NCI-H2171 treated with DMSO at 0.1 percent for 48 hours (cell line): ENCODE data around the gene CEP78.

Source experiments
- DNase-seq: peaks from one replicate; lab custom pipeline; 2025; lab: John Stamatoyannopoulos, UW

Gene CEP78

GRCh38 chr9:78309066-78309465, 73.2 kb downstream of the CEP78 start:
- no peak for DNase-seq

DNA sequence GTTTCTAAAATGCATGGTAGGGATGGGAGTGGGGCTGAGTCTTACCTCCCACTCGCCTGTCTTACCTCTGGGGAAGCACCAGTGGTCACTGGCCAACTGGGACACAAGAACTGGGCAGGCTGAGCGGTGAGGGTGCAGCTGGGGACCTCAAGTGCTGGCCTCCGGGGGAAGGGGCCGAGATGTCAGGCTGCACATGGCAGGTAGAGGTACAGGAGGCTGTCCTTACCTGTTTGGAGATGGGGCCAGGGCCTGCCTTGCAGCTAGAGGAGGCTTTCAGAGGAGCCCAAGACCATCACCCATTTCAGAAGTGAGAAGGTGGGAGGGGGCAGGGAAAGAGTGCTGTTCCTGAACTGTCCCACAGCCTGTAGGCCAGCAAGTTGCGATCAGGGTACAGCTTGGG, 75.2 kb downstream of the CEP78 start:
- no peak for DNase-seq

GRCh38 chr9:78311886-78312524, 76.1 kb downstream of the CEP78 start:
- DNase-seq, result no peak

DNA sequence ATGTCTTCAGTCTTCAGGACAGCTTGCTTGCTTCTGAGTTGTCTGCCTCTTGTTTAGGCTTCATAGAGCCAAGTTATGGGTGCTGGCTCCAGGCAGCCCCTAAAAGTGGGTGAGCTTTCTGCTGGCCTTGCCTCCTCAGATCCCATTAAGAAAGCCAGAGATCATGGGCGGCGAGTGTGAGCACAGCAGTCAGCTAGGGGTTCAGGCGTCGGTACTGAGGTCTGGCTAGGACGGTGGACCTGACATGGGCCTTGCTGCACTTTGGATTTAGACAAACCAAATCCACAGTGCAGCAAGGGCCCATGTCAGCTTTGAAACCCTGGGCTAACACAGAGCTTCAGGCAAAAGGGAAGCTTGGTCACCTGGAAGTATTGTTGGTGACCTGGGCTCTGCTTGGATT, 78.7 kb downstream of the CEP78 start:
- no peak for DNase-seq

DNA sequence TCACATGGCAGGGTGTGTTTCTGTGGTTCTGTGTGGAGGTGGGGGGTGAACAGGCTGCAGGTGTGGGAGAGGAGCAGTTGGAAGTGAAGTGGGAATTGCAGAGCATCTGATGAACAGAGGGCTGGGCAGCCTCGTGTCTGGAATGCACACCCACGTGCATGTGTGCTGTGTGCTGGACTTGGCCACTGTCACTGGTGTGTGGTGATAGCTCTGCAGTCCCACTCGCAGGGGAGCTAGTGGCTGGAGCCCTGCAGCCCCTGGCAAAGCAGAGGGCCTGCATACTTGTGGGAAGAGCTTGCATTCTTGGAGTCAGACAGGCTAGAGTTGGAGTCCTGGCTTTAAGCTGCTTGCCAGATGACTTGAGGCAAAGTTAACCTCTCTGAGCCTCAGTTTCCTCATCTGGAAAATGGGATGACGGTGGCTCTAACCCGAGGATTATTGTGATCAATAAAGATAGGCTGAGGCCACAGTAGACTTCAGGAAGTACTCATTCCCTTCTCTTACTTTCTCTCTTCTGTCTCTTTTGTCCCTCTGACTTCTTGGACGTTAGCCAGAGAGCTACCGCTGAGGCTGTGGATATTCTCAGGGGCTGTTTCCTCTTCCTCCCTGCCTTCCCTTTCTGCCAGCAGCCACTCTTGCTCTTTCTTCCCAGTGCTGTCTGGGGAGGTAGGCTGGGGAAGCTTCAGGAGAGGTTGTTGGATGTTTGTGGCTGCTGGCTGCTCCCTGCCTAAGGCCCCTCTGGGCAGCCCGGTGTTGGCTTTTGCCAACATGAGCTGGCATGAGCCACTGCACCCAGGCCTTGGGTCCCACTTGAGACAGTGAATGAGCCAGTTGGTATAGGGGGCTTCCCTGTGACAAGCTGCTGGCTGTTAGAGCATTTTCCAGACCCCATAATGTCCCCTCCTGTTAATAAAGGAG, 79.3 kb downstream of the CEP78 start:
- no peak for DNase-seq

GRCh38 chr9:78316166-78316892, 80.5 kb downstream of the CEP78 start:
- peak; percentile 76 for DNase-seq

DNA sequence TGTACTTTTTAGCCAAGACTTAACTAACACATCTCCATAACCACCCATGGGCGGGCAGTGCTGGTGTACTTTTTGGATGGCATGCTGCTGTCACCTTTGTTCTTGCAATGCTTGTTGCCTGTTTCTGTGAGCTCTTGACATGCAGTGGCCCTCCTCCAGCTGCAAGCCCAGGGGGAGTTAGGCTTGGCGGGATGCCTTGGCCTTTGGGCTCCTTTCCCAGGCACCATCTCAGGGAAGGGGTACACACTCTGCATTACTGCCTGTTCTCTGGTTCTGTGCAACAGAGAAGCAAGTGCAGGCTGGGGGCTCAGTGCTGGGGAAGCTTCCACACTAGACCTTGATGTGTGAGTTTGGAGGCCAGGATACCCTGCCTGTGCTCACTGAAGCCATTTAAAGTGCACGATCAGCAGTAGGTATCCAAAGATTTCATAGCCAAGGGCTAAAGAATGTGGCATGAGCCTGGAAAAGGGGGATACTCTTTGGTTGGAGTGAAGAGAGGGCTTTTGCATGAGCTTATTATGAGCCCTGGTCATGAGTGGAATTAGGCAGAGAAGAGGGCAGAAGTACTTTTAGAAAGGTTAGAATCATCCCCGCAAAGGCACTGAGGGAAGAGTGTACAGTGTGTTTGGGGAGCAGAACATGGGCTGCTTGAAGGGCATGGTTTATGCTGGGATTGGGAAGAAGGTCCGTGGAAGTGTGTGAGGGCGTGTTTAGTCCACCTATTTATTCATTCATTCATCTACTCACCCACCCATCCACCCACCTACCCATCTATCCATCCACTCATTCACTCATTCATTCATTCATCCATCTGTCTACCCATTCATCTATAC, 83.5 kb downstream of the CEP78 start:
- DNase-seq, result no peak

- DNase-seq, result no peak
Observed at GRCh38 chr9:78320030-78320693, 84.3 kb downstream of the CEP78 start.

DNA sequence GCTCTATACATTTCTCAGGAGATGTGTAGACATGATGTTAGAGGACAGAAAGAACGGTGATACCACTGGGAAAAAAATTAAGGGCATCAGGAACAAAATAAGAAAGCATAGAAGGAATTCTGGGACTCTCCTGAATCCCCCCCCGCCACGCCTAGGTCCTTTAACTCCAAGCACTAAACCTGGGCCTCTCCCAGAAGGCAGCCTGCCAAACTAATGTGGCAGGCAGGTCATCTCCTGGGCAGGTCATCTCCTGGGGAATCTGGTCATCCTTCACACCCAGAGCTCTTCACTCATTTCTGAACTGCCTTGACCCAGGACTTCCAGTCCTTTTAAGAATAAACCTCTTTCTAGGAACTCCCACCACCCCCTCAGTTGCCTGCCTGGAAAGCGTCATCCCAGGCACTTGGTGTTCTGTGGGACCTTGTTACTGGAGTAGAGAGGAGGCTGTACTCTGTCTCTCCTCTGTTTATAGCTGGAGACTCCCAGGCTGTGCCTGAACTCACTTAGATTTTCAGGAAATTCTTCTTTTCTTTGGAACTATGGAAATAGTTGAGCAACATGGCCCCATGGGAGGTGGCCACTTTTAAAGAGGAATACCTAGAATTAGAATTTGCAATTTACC, 85.1 kb downstream of the CEP78 start:
- no peak for DNase-seq

DNA sequence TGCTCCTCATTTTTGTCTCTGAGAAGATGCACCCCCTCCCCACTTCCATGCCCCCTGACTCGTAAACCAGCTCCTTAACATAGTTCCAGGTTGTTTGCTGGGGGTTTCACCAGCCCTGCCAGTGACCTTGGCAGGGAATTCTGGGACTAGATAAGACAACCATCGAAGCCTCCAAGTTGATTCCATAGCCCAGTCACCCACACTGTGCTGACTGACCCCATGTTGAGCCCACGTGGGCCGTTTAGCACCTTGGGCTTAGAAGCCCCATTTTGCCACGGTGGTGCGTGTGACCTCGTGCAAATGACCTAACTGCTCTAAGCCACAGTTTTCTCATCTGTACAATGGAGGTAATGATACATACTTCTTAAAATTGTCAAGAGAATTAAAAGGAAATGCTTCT, 85.6 kb downstream of the CEP78 start:
- no peak for DNase-seq

- DNase-seq, result no peak
Observed at GRCh38 chr9:78324068-78324650, 88.3 kb downstream of the CEP78 start.

DNA sequence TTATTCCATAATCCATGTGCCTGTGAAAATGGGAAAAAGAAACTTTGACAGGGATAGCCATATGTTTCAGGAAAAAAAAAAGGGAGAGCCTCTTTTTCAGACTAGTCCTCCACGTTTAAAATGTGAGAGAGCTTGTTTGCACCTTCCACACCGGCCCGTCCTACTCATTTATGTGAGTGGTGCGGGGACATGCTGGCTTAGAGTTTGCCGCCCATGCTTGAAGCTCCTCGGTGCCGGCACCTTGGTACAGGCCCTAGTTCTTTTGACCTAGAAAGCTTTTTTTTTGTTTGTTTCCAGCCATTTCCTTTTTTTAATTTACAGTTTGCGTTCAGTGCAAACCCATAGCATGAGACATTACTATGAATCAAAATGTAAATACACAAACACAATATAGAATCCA, 88.8 kb downstream of the CEP78 start:
- peak; percentile 25 for DNase-seq

DNA sequence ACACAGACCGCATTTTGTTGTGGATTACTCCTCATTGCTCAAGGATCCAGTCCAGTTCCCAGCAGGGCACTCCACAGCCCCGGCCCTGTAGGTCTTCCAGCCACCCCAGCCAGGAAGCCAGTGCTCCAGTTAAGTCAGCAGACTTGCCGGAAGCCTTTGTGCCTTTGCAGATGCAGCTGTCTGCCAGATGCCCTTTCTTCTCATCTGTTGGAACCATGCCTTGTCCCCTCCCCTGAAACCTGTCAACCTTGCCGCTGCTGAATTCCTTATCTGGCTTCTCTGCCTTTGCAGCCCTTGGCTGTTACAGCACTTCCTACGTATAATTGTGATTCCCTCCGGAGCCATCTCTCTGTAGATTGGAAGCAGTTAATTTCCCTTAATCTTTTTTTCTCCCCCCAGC, 89.5 kb downstream of the CEP78 start:
- peak; percentile 99 for DNase-seq

DNA sequence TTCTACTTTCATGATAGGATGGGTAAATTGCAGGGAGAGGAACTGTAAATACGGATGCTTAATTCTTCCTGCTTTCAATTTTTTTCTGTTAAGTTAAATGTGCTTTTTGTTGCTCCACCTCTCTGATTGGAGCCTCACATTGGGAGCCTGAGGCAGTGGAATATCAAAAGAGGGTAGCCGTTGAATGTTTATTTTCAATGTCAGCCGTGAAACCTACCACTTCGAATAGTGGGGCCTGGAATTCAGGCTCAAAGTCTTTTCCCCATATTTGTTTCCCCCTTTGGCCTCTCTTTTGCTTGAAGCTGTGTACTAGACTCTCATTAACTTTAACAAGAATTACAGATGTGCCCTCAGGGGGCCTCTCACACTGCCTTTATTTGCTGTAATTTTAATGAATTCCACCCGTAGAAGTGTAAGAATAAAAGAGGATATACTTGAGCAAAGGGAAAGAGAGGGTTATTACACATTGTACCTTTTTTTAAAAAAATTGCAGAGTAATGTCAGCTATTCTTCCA, 90.0 kb downstream of the CEP78 start:
- no peak for DNase-seq

DNA sequence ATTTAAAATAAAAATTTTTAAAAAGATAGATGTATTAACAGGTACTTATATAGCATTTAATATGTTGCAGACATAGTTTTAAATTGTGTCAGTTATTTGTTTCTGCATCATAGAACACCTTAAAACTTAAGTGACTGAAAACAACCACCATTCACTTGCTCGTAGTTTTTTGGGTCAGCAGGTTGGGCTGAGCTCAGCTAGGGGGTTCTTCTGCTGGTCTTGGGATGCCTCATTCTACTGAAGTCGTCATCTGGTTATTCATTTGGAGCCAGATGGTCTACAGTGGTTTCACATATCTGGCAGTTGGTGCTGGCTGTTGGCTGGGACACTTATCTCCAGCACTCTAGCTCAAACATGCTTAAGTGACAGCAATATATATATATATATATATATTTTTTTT, 90.7 kb downstream of the CEP78 start:
- peak; percentile 93 for DNase-seq
